Epithelial cell of esophagus (primary cell): ENCODE results near the gene MTA1.

Experiments used
- DNase-seq: peaks from one replicate; pipeline ENCODE4 v3.0.0; 2010; ENCODE audit warnings: low read depth
- H3K4me3 ChIP-seq: 2 replicates; pipeline ENCODE4 v1.5.1; 2011; ENCODE audit warnings: mild to moderate bottlenecking, low read length, control low read depth
- TF ChIP-seq, protein P1 (sequence below): IDR thresholded peaks from 2 replicates; pipeline ENCODE4 v1.5.1; 2011; ENCODE audit warnings: low read depth, mild to moderate bottlenecking, low read length, control low read depth, inconsistent platforms; ENCODE audit not compliant: insufficient read depth; ENCODE audit errors: missing control alignments

MTA1 gene

DNA sequence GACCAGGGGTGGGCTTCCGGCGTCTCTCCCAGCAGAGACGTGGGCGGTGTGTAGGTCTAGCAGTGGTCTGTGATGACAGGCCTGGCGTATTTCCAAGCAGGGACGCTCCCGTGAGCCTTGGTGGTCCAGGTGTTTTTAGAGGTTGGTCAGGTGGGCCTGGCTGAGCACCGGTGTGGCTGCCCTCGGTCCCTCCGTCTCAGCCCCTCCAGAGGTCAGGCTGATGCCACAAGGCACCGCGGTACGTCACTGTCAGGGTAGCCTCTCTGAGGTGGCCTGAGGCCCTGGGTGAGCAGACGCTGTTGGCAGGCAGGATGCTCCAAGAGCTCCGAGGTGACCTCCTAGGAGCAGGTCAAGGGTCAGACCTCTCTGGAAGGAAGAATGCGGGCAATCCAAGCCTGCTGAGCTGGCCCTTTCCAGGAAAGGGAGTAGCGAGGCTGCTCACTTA lies 13.6 kb downstream of the MTA1 start:
- no peak for DNase-seq
- H3K4me3 ChIP-seq: no peak overlapping the region
- TF ChIP-seq, protein P1, sequence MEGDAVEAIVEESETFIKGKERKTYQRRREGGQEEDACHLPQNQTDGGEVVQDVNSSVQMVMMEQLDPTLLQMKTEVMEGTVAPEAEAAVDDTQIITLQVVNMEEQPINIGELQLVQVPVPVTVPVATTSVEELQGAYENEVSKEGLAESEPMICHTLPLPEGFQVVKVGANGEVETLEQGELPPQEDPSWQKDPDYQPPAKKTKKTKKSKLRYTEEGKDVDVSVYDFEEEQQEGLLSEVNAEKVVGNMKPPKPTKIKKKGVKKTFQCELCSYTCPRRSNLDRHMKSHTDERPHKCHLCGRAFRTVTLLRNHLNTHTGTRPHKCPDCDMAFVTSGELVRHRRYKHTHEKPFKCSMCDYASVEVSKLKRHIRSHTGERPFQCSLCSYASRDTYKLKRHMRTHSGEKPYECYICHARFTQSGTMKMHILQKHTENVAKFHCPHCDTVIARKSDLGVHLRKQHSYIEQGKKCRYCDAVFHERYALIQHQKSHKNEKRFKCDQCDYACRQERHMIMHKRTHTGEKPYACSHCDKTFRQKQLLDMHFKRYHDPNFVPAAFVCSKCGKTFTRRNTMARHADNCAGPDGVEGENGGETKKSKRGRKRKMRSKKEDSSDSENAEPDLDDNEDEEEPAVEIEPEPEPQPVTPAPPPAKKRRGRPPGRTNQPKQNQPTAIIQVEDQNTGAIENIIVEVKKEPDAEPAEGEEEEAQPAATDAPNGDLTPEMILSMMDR: no peak

DNA sequence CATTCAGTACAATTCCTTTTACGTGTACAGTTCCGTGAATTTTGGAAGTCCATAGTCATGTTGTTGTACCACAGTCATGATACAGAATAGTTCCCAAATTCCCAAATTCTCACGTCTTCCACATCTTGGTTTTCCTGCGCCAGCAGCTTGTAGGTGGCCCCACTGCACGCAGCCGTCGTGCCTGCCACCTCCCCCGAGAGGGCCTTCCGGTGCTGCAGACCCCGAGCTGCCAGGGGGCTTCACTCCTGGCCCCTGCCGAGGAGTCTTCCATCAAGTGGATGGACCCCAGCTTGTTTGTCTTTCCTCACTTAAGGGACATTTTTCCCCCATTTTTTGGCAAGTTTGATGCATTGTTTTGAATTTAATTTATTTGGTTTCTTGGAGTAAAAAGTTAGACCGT lies 16.8 kb downstream of the MTA1 start:
- TF ChIP-seq, protein P1: no peak
- no peak for DNase-seq
- H3K4me3 ChIP-seq: no peak overlapping the region

DNA sequence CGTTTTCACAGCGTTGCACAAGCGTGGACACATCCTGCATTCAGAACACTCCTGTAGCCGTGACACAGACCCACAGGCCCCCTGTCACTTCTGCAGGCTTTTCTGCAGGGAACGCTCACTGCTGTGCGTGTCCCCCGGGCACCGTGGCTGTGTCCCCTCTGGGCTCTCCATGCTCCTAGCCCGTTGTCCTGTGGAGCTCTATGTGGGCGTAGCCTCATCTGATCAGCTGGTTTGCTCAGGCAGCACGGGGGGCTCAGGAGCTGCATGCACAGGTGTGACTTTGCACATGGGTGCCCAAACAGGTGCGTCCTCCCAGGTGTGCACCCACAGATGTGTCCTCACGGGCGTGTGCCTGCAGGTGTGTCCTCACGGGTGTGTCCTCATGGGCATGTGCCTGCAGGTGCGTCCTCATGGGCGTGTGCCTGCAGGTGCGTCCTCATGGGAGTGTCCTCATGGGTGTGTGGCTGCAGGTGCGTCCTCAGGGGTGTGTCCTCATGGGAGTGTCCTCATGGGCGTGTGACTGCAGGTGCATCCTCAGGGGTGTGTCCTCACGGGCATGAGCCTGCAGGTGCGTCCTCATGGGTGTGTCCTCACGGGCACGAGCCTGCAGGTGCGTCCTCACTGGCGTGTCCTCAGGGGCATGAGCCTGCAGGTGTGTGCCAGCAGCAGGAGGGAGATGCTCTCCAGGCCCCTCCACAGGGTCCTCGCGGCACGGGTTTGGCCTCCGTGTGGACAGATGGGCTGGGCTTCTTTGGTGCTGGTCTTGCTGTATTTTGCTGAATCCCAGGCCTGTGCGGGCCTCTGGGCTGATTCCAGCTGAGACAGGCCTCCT lies 17.5 kb downstream of the MTA1 start:
- TF ChIP-seq, protein P1: no peak
- no peak overlapping the region for H3K4me3 ChIP-seq
- peak; percentile 68 for DNase-seq

DNA sequence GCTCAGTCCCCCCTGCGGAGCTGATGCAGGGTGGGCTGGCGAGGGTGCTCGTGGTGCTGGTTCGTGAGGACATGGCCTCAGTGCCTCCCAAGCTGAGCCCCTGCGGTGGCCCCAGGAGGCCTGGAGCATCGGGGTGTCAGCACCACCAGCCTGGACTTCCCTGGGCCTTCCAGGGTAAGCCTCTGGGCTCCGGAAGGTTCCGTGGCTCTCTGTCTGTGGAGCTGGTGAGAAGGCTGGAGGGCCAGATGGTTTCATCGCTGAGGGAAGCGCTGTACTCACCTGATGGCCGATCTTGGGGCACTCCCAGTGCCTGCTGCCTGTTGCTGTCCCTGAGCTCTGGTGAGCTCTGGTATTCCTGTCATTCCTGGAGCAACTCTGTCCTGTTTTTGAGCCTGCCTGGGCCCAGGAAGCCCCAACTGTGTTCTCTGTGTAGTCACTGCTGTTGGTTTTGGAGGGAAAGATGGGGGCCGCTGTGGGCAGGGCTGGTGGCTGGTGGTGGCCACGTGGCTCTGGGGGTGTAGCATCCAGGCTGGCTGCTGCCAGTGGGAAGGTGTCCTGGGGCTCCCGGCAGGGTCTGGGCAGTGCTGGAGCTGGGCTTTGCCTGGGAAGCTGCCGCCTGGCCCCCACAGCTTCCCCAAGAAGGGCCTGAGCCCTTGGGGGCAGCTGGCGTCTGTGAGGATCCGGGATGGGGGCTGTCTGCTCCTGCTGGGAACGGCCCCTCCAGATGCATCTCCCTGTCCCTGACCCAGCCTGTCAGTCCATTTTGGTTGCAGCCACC lies 18.3 kb downstream of the MTA1 start:
- DNase-seq: no peak
- H3K4me3 ChIP-seq: no peak overlapping the region
- TF ChIP-seq, protein P1: no peak

DNA sequence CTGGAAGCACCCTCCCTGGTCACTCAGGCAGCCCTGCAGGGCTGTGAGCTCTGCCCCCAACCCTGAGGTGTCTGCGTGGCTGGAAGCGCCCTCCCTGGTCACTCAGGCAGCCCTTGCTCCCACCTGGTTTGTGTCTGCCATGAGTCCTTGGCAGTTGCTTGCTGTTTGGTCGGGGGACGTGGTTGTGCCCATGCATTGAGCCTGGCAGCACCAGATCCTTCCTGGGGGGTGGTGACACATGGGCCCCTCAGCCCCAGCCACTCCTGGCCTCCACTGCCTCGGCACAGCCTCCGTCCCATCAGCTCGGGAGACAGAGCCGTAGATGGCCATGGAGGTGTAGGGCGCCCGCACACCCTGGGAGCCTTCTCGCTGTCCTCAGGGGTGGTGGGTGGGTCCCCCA lies 19.6 kb downstream of the MTA1 start:
- TF ChIP-seq, protein P1: no peak
- DNase-seq: no peak

DNA sequence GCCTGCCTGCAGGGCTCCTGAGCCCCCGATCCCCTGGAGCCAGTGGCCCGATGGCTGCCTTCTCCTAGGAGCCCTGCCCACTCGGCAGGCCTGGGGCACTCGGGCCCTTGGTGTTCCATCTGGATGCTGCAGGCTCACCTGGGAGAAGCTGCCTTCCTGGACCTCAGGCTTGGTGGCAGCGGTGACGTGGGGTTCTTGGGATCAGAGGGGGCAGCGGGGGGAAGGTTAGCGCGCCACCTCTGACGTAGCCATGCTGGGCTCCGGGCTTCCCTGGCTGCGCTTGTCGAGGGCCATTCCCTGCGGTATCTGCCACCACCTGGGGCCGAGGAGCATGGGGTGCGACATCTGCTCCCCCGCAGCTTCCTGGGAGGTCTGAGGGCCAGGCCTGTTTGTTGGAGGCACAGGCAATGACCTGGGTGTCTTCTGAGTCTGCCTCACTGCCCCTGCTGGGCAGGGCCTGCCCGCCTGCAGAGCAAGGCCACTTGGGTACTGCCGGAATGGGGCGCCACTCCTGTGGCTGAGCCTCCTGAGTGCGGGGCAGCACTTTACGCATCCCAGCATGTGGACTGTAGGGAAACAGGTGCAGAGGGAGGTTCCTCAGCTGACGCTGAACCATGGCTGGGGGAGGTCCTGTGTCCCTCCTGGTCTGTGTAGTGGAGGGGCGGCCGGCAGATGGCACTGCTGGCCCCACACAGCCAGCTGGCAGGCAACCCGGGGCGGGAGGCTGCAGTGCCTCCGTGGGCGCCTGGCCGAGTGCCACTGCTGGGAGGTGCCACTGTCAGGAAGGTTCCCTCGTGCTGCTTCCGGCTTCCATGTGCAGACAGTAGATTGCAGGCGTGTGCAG lies 20.3 kb downstream of the MTA1 start:
- TF ChIP-seq, protein P1: no peak
- no peak overlapping the region for H3K4me3 ChIP-seq
- DNase-seq: peak; percentile 13

More for the DNA sequence above, 19.6 kb downstream of the MTA1 start:
- no peak overlapping the region for H3K4me3 ChIP-seq
